NCI-H226 (cell line): ENCODE data around the gene NCOA3.

Source experiments
- DNase-seq: peaks from one replicate; pipeline ENCODE4 v3.0.0-alpha.2; 2015

The NCOA3 gene

GRCh38 chr20:47603260-47603659 lies 101.6 kb downstream of the NCOA3 start:
- no peak for DNase-seq

GRCh38 chr20:47605673-47606413 lies 104.2 kb downstream of the NCOA3 start:
- no peak for DNase-seq

GRCh38 chr20:47606414-47606982 lies 104.8 kb downstream of the NCOA3 start:
- DNase-seq, result no peak

GRCh38 chr20:47606983-47607613 lies 105.4 kb downstream of the NCOA3 start:
- no peak for DNase-seq

GRCh38 chr20:47609001-47609400 lies 107.3 kb downstream of the NCOA3 start:
- no peak for DNase-seq

- peak; percentile 62 for DNase-seq
Observed at GRCh38 chr20:47610247-47610944, 108.7 kb downstream of the NCOA3 start.

- no peak for DNase-seq
Observed at GRCh38 chr20:47610945-47611250, 109.2 kb downstream of the NCOA3 start.

- DNase-seq, result no peak
Observed at GRCh38 chr20:47611785-47612184, 110.1 kb downstream of the NCOA3 start.

GRCh38 chr20:47612670-47613069 lies 111.0 kb downstream of the NCOA3 start:
- no peak for DNase-seq

- no peak for DNase-seq
Observed at GRCh38 chr20:47614703-47615309, 113.1 kb downstream of the NCOA3 start.

- DNase-seq, result no peak
Observed at GRCh38 chr20:47618479-47618878, 116.8 kb downstream of the NCOA3 start.

GRCh38 chr20:47620808-47621805 lies 119.4 kb downstream of the NCOA3 start:
- DNase-seq, result peak; percentile 28

GRCh38 chr20:47622118-47622665 lies 120.5 kb downstream of the NCOA3 start:
- no peak for DNase-seq

GRCh38 chr20:47623206-47623605 lies 121.5 kb downstream of the NCOA3 start:
- DNase-seq, result no peak

- DNase-seq, result no peak
Observed at GRCh38 chr20:47627540-47627939, 125.9 kb downstream of the NCOA3 start.

- no peak for DNase-seq
Observed at GRCh38 chr20:47629907-47630306, 128.2 kb downstream of the NCOA3 start.

- DNase-seq, result no peak
Observed at GRCh38 chr20:47631078-47631477, 129.4 kb downstream of the NCOA3 start.

GRCh38 chr20:47635256-47635655 lies 133.6 kb downstream of the NCOA3 start:
- no peak for DNase-seq

- DNase-seq, result no peak
Observed at GRCh38 chr20:47638851-47639250, 137.2 kb downstream of the NCOA3 start.

GRCh38 chr20:47642118-47642517 lies 140.4 kb downstream of the NCOA3 start:
- DNase-seq, result no peak

- no peak for DNase-seq
Observed at GRCh38 chr20:47642624-47643023, 140.9 kb downstream of the NCOA3 start.

GRCh38 chr20:47645632-47646031 lies 143.9 kb downstream of the NCOA3 start:
- no peak for DNase-seq
